ENCODE data around the gene ANKZF1. TPM values are rescaled to one million over a fixed set of nuclear protein-coding genes. Genes with fewer than 3 reads are reported as not detected.
"Not testable (repeated sequence)": the region's sequence is repeated elsewhere in the genome, so short reads cannot be mapped to it uniquely, and the experiment has no call there.

Gene ANKZF1, protein sequence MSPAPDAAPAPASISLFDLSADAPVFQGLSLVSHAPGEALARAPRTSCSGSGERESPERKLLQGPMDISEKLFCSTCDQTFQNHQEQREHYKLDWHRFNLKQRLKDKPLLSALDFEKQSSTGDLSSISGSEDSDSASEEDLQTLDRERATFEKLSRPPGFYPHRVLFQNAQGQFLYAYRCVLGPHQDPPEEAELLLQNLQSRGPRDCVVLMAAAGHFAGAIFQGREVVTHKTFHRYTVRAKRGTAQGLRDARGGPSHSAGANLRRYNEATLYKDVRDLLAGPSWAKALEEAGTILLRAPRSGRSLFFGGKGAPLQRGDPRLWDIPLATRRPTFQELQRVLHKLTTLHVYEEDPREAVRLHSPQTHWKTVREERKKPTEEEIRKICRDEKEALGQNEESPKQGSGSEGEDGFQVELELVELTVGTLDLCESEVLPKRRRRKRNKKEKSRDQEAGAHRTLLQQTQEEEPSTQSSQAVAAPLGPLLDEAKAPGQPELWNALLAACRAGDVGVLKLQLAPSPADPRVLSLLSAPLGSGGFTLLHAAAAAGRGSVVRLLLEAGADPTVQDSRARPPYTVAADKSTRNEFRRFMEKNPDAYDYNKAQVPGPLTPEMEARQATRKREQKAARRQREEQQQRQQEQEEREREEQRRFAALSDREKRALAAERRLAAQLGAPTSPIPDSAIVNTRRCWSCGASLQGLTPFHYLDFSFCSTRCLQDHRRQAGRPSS
- 100 to 1,000 TPM; 109 TPM for total RNA-seq

DNA sequence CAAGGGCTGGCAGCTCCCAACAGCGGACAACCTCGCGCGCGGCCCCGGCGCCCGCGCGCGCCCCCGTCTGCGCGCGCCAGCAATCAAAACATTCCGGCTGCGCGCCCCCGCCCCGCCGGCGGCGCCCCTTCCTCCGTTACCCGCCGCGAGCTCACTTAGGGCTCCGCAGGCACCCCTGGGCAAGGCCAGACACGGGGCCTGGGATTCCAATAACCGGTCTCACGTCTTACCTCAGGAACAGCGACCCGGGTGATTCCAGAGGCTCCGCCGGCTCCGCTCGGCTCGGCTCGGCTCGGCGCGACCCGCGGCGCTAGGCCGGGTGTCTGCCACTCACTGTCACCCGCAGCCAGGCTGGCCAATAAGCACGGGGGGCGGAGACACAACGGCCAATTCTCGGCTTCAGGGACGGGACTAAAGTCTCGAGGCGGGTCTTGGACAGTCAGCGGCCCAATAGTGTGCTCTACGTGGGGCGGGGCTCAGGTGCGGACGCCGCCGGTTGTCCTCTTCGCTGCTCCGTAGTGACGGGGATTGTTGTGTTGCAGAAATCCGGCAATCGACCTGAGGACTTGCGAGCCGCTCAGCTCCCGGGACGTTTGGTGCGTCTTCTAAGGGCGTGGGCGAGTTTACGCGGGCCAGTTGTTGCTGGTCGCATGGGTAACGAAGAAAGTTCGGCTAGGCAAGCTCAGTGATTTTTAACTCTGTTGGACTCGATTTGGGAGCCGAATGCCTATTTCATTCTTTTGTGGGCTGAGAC lies at the start of gene ANKZF1, which contains the start of gene ATG9A:
TSS of gene ANKZF1 (plus strand) at position 502 of the 754 bp plus-strand sequence. CDS start 452 bp downstream, outside the sequence.
TSS of gene ATG9A (minus strand) at position 332 of the 754 bp plus-strand sequence. CDS start 1,612 bp downstream, outside the sequence.
- POLR2A ChIA-PET = interaction anchor here (0.7 to 2.7 kb wide), 16 partner anchors 10 to 333 kb away, joined by 3 to 38 read pairs (median 6); partner anchors contain the start of genes ABCB6, DNAJB2, GLB1L and NHEJ1
- CTCF ChIA-PET = interaction anchor here (0.6 to 1.9 kb wide), 11 partner anchors 10 to 69 kb away, joined by 3 to 6 read pairs (median 5); partner anchors contain the start of genes ABCB6, CNPPD1, DNAJB2 and GLB1L

DNA sequence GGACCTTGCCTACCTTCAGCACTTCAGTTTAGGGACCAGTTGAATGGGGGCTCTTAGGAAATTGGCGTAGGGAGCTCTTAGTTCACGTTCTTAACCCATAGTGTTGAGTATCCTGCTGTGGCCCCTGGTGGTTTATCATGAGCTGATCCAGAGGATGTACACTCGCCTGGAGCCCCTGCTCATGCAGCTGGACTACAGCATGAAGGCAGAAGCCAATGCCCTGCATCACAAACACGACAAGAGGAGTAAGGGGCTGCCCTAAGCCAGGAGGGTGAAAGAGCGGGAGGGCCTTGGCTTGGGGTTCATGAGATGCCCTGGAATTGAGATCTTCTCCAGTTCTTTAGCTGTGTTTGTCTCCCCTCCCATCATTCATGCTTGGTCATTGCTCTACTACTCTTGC lies 48.6 kb upstream of the ANKZF1 start:
- CTCF ChIA-PET = interaction anchor here (0.5 to 2.8 kb wide), 7 partner anchors 10 to 151 kb away, joined by 3 to 7 read pairs (median 4); partner anchors contain the start of gene SLC23A3
- POLR2A ChIA-PET = interaction anchor here (2.3 to 3.2 kb wide), 2 partner anchors 19 to 26 kb away, joined by 9 to 15 read pairs; partner anchors contain the start of gene ZFAND2B

DNA sequence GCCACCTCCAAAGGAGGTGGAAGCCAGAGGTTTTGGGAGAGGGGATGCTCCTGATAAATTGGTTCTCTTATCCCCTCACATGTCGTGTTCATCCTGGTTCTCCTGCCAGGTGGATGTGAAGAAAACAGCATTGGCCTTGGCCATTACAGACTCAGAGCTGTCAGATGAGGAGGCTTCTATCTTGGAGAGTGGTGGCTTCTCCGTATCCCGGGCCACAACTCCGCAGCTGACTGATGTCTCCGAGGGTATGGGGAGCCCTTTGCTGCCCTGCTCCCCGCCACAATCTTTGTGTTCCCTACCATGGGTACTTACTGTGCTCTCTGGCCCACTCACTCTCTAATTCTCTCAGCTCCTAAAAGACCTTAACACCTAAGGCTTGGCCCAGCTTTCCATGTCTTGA lies 48.1 kb upstream of the ANKZF1 start:
- POLR2A ChIA-PET = interaction anchor here (1.1 to 3.2 kb wide), 3 partner anchors 19 to 28 kb away, joined by 4 to 15 read pairs (median 9); partner anchors contain the start of gene ZFAND2B
- CTCF ChIA-PET = interaction anchor here (0.5 to 2.8 kb wide), 7 partner anchors 14 to 116 kb away, joined by 3 to 7 read pairs (median 5); no protein-coding TSS in a partner anchor

DNA sequence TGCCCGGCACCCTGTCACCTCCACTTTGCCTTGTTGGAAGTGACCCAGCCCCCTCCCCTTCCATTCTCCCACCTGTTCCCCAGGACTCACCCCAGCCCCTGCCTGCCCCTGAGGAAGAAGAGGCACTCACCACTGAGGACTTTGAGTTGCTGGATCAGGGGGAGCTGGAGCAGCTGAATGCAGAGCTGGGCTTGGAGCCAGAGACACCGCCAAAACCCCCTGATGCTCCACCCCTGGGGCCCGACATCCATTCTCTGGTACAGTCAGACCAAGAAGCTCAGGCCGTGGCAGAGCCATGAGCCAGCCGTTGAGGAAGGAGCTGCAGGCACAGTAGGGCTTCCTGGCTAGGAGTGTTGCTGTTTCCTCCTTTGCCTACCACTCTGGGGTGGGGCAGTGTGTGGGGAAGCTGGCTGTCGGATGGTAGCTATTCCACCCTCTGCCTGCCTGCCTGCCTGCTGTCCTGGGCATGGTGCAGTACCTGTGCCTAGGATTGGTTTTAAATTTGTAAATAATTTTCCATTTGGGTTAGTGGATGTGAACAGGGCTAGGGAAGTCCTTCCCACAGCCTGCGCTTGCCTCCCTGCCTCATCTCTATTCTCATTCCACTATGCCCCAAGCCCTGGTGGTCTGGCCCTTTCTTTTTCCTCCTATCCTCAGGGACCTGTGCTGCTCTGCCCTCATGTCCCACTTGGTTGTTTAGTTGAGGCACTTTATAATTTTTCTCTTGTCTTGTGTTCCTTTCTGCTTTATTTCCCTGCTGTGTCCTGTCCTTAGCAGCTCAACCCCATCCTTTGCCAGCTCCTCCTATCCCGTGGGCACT lies 47.1 kb upstream of the ANKZF1 start:
- ChIA-PET CTCF (interaction anchor here (0.6 to 2.8 kb wide), 8 partner anchors 14 to 165 kb away, joined by 3 to 7 read pairs (median 4); no protein-coding TSS in a partner anchor), POLR2A (interaction anchor here (0.6 to 3.2 kb wide), 5 partner anchors 9 to 511 kb away, joined by 4 to 15 read pairs (median 5); partner anchors contain the start of gene ZFAND2B)

DNA sequence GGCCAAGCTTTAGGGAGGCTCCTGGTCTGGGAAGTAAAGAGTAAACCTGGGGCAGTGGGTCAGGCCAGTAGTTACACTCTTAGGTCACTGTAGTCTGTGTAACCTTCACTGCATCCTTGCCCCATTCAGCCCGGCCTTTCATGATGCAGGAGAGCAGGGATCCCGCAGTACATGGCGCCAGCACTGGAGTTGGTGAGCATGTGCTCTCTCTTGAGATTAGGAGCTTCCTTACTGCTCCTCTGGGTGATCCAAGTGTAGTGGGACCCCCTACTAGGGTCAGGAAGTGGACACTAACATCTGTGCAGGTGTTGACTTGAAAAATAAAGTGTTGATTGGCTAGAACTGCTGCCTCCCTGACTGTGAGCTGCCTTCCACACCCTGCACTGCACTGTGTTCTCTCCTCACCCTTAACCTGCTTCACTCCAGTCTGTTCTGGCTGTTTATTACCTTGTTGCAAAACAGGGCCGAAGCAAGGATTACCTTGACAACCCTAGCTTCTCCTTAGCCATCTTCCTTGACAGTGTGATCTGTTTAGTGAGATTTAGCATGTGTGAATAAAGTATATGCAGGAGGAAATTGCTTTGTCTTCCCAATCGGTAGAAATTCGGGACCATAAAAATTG lies 46.3 kb upstream of the ANKZF1 start:
- ChIA-PET POLR2A (interaction anchor here (0.6 to 1.2 kb wide), 3 partner anchors 9 to 512 kb away, joined by 4 to 5 read pairs (median 5); partner anchors contain the start of gene ZFAND2B), CTCF (interaction anchor here (0.5 to 2.8 kb wide), 6 partner anchors 17 to 112 kb away, joined by 3 to 7 read pairs (median 6); no protein-coding TSS in a partner anchor)

DNA sequence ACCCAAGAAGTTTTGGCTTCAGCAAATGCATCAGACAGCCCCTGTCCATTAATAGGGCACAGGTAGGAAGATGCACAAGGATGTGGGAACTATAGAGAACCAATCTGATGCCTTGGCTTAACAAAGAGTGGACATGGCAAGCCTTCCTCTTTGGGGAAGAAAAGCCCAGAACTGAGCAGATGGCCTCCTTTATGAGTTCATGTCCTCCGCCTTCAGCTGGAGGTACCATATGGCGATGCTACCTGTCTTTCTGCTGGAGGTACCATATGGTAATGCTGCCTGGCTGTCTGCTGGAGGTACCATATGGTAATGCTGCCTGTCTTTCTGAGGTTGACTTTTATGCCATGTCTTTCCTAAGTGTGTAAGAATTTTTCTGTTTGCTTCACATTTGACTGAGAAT lies 45.5 kb upstream of the ANKZF1 start:
- CTCF ChIA-PET = interaction anchor here (1.7 kb wide), 1 partner anchor 24 kb away, joined by 4 read pairs; no protein-coding TSS in a partner anchor
- POLR2A ChIA-PET = interaction anchor here (1.2 kb wide), 1 partner anchor 16 kb away, joined by 10 read pairs; no protein-coding TSS in a partner anchor

DNA sequence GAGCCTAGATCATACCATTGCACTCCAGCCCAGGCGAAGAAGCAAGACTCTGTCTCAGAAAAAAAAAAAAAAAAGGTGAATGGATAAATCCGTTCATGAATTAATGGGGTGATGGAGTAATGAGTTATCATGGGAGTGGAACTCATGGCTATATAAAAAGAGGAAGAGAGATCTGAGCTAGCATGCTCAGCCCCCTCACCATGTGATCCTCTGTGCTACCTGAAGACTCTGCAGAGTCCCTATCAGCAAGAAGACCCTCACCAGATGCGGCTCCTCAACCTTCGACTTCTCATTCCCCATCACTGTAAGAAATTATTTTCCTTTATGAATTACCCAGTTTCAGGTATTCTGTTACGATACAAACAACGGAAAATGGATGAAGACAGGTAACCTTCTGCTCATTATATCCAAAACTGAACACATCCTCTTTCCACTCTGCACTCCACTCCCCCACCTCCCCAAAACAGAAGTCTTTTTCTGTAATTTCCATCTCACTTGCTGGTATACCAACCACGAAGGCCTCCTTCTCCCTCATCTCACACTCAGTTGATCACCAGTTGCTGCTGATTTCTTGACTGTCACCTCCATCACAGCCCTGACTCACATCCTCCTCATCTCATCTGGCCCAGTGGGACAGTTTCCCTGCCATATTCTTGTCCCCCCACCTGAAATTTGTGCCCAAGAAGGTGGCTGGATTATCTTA lies 42.7 kb upstream of the ANKZF1 start:
- ChIA-PET POLR2A (interaction anchor here (0.7 kb wide), 1 partner anchor 57 kb away, joined by 4 read pairs; no protein-coding TSS in a partner anchor), CTCF (interaction anchor here (0.6 kb wide), 2 partner anchors 21 to 643 kb away, joined by 3 to 4 read pairs; no protein-coding TSS in a partner anchor)

DNA sequence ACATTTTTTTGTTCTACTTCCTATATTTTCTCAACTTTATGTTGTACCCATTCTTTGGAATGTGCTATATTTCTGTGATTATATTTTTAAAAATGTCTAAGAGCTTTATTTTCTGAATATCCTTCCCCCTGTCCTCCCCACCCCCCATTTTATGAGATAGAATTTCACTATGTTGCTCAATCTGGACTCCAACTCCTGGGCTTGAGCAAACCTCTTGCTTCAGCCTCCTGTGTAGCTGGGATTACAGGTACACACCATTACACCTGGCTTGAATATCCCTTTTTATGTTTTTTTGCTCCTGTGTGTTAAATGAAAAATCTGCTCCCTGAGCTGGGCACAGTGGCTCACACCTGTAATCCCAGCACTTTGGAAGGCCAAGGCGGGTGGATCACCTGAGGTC lies 32.2 kb upstream of the ANKZF1 start:
- ChIA-PET POLR2A (interaction anchor here (0.7 kb wide), 2 partner anchors 43 to 57 kb away, joined by 6 to 7 read pairs; partner anchors contain the start of gene TUBA4A), CTCF (interaction anchor here (0.7 kb wide), 1 partner anchor 924 kb away, joined by 8 read pairs; no protein-coding TSS in a partner anchor)

DNA sequence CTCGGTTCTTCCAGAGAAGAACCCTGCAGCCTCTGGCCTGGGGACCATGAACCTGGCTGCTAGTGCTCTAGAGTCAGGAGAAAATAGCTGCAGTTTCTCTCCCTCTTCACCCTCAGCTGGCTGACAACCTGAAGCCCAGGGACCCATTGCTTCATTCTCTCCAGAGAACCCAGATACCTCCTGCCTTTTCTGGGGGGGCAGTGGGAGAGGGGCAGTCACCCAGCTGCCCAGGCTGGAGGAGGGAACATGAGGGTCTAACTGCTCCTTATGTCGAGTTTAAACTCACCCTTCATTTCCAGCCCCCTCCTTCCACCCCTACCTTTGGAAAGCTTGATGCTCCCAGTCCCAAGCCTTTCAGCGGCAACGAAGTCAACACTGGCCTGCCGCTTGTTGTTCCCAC lies 30.6 kb upstream of the ANKZF1 start:
- CTCF ChIA-PET = interaction anchor here (1.8 kb wide), 1 partner anchor 16 kb away, joined by 7 read pairs; no protein-coding TSS in a partner anchor
- POLR2A ChIA-PET = interaction anchor here (2.1 to 2.6 kb wide), 2 partner anchors 20 to 23 kb away, joined by 10 to 11 read pairs; partner anchors contain the start of genes ABCB6 and CNPPD1

DNA sequence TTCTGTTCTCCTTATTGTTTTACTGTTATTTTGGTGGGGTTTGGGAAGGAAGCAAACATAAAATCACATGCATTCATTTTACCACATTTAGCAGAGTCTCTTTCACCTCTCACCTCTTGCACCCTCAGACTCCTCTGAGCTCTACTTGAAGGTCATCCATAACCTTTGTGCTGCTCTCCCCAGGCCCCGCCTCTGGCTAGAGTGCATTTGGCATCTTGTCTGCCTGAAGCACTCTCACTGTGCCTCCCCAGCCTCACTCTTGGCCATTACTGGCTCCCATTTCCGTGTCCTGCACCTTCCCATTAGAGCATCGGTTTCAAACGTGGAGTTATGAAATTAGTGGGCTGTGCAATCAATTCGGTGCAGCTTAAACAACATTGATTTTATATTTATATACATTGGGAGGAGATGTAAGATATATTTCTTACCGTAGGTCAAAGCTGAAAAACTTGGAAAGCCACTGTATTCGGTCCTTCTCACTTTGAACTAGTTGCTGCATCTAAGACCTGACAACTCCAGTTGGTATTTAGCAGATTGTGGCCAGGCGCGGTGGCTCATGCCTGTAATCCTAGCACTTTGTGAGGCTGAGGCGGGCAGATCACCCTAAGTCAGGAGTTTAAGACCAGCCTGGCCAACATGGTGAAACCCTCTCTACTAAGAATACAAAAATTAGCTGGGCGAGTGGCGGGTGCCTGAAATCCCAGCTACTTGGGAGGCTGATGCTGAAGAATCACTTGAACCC lies 30.0 kb upstream of the ANKZF1 start:
- CTCF ChIA-PET = interaction anchor here (1.8 kb wide), 1 partner anchor 17 kb away, joined by 7 read pairs; no protein-coding TSS in a partner anchor
- POLR2A ChIA-PET = interaction anchor here (0.7 to 2.6 kb wide), 9 partner anchors 9 to 540 kb away, joined by 3 to 15 read pairs (median 6); partner anchors contain the start of genes ABCB6, ANKZF1, ATG9A and BCS1L

DNA sequence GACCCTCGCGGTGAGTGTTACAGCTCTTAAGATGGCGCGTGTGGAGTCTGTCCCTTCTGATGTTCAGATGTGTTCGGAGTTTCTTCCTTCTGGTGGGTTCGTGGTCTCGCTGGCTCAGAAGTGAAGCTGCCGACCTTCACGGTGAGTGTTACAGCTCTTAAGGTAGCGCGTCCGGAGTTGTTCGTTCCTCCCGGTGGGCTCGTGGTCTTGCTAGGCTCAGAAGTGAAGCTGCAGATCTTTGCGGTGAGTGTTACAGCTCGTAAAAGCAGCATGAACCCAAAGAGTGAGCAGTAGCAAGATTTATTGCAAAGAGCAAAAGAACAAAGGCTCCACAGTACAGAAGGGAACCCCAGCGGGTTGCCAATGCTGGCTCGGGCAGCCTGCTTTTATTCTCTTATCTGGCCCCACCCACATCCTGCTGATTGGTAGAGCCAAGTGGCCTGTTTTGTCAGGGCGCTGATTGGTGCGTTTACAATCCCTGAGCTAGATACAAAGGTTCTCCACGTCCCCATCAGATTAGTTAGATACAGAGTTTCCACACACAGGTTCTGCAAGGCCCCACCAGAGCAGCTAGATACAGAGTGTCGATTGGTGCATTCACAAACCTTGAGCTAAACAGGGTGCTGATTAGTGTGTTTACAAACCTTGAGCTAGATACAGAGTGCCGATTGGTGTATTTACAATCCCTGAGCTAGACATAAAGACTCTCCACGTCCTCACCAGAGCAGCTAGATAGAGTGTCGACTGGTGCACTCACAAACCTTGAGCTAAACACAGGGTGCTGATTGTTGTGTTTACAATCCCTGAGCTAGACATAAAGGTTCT lies 28.9 kb upstream of the ANKZF1 start:
- CTCF ChIA-PET = interaction anchor here (0.8 to 1.8 kb wide), 2 partner anchors 11 to 18 kb away, joined by 3 to 7 read pairs; no protein-coding TSS in a partner anchor
- POLR2A ChIA-PET = interaction anchor here (0.6 to 2.6 kb wide), 12 partner anchors 8 to 541 kb away, joined by 3 to 15 read pairs (median 6); partner anchors contain the start of genes ABCB6, ANKZF1, ATG9A and BCS1L

DNA sequence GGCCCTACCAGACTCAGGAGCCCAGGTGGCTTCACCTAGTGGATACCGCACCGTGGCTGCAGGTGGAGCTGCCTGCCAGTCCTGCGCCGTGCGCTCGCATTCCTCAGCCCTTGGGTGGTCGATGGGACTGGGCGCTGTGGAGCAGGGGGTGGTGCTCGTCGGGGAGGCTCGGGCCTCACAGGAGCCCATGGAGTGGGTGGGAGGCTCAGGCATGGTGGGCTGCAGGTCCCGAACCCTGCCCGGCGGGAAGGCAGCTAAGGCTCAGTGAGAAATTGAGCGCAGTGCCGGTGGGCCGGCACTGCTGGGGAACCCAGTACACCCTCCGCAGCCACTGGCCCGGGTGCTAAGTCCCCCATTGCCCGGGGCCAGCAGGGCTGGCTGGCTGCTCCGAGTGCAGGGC lies 28.3 kb upstream of the ANKZF1 start:
- POLR2A ChIA-PET = interaction anchor here (1.2 to 2.6 kb wide), 4 partner anchors 18 to 187 kb away, joined by 3 to 15 read pairs (median 7); partner anchors contain the start of genes ABCB6, DNPEP, GLB1L and STK16
- CTCF ChIA-PET = not testable (repeated sequence)

DNA sequence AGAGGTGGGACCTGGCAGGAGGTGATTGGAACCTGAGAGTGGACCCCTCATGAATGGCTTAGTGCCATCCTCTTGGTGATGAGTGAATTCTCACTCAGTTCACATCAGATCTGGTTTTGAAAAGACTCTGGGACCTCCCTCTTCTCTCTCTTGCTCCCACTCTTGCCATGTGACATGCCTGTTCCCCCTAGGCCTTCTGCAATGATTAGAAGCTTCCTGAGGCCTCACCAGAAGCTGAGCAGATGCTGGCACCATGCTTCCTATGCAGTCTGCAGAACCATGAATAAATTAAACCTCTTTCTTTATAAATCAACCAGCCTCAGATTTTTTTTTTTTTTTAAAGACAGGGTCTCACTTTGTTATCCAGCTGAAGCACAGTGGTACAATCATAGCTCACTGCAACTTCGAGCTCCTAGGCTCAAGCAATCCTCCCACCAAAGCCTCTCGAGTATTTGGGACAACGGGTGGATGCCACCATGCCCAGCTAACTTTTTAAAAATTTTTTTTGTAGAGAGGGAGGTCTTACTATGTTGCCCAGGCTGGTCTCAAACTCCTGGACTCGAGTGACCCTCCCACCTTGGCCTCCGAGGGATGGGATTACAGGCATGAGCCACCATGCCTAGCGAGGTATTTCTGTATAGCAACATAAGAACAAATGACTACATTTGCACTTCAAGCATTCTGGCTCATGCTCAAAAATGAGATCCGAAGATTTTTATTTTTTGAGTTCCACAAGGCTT lies 25.0 kb upstream of the ANKZF1 start:
- CTCF ChIA-PET = interaction anchor here (2.2 kb wide), 1 partner anchor 90 kb away, joined by 6 read pairs; no protein-coding TSS in a partner anchor
- POLR2A ChIA-PET = interaction anchor here (0.7 kb wide), 2 partner anchors 49 to 638 kb away, joined by 4 to 5 read pairs; partner anchors contain the start of gene TUBA4A
